ENCODE measurements around the gene EBF3. TPM values are rescaled to one million over a fixed set of nuclear protein-coding genes. Genes with fewer than 3 reads are reported as not detected.
A peak's percentile ranks its signal among the peaks of the same experiment; 100 is the strongest.

Gene EBF3
- total RNA-seq, 3 donors from 2014 or later: 0.23 to 2.8 (median 0.89) TPM

GRCh38 chr10:129952378-129953118 is 11.5 kb downstream of the EBF3 start:
- Histone ChIP-seq H3K36me3 (ENCODE audit: low read depth) (no peaks in the 10 kb centered on the region), H3K9me3 (no peaks in the 10 kb centered on the region), H3K4me1 (ENCODE audit: low read depth) (no peaks in the 10 kb centered on the region), H3K4me3 (no peak overlapping the region)
- ATAC-seq (no peak), DNase-seq (no peak)
- TF ChIP-seq, protein P1, sequence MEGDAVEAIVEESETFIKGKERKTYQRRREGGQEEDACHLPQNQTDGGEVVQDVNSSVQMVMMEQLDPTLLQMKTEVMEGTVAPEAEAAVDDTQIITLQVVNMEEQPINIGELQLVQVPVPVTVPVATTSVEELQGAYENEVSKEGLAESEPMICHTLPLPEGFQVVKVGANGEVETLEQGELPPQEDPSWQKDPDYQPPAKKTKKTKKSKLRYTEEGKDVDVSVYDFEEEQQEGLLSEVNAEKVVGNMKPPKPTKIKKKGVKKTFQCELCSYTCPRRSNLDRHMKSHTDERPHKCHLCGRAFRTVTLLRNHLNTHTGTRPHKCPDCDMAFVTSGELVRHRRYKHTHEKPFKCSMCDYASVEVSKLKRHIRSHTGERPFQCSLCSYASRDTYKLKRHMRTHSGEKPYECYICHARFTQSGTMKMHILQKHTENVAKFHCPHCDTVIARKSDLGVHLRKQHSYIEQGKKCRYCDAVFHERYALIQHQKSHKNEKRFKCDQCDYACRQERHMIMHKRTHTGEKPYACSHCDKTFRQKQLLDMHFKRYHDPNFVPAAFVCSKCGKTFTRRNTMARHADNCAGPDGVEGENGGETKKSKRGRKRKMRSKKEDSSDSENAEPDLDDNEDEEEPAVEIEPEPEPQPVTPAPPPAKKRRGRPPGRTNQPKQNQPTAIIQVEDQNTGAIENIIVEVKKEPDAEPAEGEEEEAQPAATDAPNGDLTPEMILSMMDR (IDR thresholded peaks at IDR 0.05): no peak
- intact Hi-C loops (cut with DNase I, micrococcal nuclease): no loop called here

DNA sequence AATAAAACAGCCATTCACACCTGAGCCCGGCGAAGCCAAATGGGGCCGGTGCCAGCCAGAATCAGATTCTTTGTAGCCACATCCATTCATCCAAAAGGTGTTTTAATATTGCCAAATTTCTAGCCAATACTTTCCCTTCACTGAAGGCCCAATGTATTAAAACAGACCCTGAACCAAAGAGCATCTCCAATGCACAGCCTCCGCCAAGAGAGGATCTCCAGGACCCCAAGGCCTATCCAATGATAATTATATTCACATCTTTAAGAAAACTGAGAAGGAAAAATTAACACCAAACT is 12.2 kb downstream of the EBF3 start:
- TF ChIP-seq, protein P1 (IDR thresholded peaks at IDR 0.05): no peak
- Histone ChIP-seq H3K9me3 (no peaks in the 10 kb centered on the region), H3K4me1 (ENCODE audit: low read depth) (no peaks in the 10 kb centered on the region), H3K36me3 (ENCODE audit: low read depth) (no peaks in the 10 kb centered on the region), H3K4me3 (no peak overlapping the region)
- DNase-seq (no peak), ATAC-seq (no peak)
- intact Hi-C loops (cut with DNase I, micrococcal nuclease): no loop called here

DNA sequence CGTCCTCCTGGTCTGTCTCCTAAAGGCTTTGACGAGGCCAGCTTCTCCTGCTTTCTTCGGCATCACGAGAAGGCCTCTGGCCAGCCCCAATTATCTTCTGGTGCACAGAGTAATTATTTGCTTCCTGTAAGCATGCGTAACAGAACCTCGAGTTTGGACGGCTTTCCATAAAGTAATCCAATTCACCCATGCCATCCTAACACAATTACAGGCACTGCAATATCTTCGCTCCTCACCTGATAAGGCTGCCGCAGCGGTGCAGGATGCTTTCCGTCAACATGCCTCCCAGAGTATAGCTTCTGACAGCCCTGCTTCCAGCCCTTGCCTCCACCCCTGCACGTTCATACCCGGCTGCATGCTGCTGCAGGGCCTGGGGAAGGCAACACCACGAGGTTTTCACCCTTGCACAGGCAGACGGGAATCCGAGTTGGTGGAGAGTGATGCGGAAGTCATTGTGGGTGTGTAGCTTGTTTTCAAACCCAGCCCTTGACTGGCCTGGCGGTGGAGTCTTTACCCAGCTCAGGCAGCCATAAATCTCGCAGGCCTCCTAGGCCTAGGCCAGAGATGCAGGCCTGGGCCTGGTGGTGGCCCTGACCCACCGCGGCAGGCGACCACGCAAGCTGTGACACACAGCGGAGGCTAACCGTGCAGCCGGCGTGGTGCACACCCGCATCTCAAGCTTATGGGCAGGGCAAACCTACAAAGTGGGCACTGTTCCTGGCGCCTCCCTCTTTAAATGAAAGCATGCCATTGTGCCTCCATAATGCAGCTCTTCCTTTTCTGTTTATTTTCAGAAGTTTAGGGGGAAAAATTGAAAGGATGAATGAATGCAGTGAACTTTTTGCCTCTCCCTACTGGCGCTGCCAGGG is 12.7 kb downstream of the EBF3 start:
- TF ChIP-seq, protein P1 (IDR thresholded peaks at IDR 0.05): no peak
- Histone ChIP-seq H3K36me3 (ENCODE audit: low read depth) (no peaks in the 10 kb centered on the region), H3K4me1 (ENCODE audit: low read depth) (no peaks in the 10 kb centered on the region), H3K9me3 (no peaks in the 10 kb centered on the region), H3K4me3 (no peak overlapping the region)
- ATAC-seq (no peak), DNase-seq (no peak)
- intact Hi-C loops (cut with DNase I, micrococcal nuclease): no loop called here

DNA sequence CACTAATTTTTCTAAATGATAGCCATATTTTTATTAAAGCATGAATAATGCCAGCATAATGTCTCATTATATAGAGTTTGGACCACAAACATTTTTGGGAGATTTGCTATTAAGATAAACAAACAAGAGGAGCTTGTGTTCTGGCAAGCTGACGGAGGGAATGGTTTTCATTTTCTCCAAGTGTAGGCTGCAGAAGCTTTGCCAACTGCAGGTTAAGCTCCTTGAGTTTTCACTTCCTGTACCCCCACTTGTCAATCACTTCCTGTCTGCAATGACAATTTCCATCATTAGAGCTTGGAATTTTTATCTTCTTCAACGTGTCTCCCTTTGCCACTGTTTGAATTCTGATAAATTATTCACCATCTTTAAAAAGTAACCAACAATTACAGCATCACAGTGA is 13.4 kb downstream of the EBF3 start:
- intact Hi-C loops (cut with DNase I, micrococcal nuclease): no loop called here
- no peak for ATAC-seq
- Histone ChIP-seq H3K36me3 (ENCODE audit: low read depth) (no peaks in the 10 kb centered on the region), H3K4me1 (ENCODE audit: low read depth) (no peaks in the 10 kb centered on the region), H3K9me3 (no peaks in the 10 kb centered on the region), H3K4me3 (no peak overlapping the region)
- TF ChIP-seq, protein P1 (IDR thresholded peaks at IDR 0.05): no peak
- no peak for DNase-seq

DNA sequence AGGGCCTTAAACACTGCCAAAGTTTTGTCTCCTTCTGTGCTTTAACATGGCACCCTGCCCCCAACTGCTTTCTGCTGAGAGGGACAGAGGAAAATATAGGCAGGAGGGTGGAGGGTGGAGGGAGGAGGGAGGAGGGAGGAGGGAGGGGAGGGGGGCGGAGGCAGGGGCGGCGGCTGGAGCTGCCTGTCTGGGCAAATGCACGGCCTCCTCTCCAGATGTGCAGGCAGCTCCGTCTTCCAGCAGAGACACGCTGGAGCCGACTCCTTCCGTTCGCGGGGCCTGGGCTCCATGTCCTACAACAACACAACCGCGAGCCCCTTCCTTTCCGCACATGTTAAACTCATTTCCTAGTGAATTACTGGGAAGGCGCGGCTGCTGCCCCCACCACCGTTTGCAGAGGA is 14.2 kb downstream of the EBF3 start:
- no peaks in the 10 kb centered on the region for H3K9me3 ChIP-seq
- no peaks in the 10 kb centered on the region for H3K36me3 ChIP-seq (ENCODE audit: low read depth)
- TF ChIP-seq, protein P1 (IDR thresholded peaks at IDR 0.05): no peak
- peak in 1 of 3 donors; percentile 48 for DNase-seq
- intact Hi-C loops (cut with DNase I, micrococcal nuclease): no loop called here
- ATAC-seq: no peak
- no peaks in the 10 kb centered on the region for H3K4me1 ChIP-seq (ENCODE audit: low read depth)
- no peak overlapping the region for H3K4me3 ChIP-seq

Measured in mucosa of descending colon (tissue), 3 donors.